Measurements from ENCODE around the gene DCAF17. TPM values are rescaled to one million over a fixed set of nuclear protein-coding genes. Genes with fewer than 3 reads are reported as not detected.
"Not testable (repeated sequence)": the region's sequence is repeated elsewhere in the genome, so short reads cannot be mapped to it uniquely, and the experiment has no call there.

DCAF17 gene
- total RNA-seq, 1 donor from 2014 or later: 16.5 TPM

DNA sequence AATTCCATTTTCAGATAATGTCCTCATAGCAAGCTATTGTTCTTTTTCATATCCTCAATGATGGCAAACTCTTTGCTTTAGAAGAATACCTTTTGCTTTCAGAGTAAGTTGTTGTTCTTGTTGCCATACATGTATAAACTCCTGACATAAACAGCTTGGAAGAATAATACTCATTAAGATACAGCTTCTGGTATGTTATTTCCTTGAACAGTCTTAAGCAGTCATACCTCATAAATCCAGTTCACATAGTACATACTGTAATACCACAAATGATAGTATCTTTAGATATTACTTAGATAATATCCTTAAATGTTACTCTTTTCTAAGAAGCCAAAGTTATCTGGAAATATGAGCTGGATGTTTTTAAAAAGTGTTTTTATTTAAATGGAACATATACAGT lies 23.4 kb upstream of the DCAF17 start:
- DNase-seq (ENCODE audit: low read depth in 2 of 2): peak in 1 of 2 donors; percentile 17

GRCh38 chr2:171411214-171411613 lies 22.8 kb upstream of the DCAF17 start:
- DNase-seq (ENCODE audit: low read depth in 2 of 2): no peak

DNA sequence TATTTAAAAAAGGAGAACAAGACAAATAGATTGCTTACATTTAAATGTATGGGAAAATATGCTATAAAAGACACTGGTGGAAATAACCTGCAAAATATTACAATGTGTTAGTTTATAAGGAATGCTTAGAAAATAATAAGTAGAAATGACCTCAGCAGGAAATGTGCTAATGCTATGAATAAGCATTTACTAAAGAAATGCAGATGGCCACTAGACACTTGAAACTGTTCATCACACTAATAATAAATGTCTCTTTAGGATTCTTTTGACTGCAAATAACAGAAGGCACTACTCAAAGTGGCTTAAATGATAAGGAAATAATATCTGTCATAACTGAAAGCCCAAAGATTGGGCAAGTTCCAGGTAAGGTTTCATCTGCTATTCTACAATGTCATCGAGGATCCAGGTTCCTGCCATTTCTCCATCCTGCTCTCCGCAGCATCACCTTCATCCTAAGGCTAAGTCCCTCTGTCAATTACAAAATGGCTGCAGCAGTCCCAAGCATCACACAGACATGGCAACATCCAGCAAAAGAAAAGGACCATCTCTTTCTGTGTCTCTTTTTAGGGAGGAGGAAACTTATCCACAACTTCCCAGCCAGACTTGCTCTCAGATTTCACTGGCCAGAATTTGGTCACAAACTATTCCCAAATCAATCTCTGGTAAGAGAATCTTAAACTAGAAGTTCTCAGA lies 22.1 kb upstream of the DCAF17 start:
- peak in 1 of 2 donors; percentile 77 for DNase-seq (ENCODE audit: low read depth in 2 of 2)

DNA sequence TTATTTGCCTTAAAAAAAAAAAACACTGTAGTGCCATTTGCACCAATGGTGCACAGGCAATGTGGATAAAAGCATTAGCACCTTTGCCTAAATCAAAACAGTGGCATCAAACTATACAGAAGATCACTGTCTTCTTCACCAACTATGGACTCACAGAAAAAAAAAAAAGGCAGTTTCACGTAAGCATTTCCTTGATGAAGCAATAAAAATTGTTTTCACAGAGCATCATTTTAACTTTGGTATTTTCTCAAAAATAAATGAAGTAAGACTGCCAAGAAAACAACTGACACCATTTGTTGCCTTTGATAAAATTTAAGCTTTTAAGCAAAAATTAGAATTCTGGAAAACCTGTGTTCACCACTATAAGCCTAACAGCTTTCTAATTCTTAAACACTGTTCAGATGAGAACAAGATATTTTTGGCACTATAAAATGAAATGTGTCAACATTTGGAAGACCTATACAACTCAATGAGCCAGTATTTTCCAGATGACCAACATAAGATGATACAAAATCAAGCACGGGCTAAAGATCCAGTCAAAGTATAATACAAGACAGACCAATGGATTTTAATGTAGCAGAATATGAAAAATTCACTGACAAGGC lies 21.4 kb upstream of the DCAF17 start:
- peak in 1 of 2 donors; percentile 11 for DNase-seq (ENCODE audit: low read depth in 2 of 2)

DNA sequence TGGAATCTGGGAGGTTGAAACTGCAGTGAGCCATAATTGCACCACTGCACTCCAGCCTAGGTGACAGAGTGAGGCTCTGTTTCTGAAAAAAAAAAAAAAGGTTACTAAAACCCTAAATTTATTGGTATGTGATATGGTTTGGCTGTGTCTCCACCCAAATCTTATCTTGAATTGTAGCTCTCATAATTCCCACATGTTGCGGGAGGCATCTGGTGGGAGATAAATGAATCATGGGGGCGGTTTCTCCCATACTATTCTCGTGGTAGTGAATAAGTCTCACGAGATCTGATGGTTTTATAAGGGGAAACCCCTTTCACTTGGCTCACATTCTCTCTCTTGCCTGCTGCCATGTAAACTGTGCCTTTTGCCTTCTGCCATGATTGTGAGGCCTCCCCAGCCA lies 19.4 kb upstream of the DCAF17 start:
- not testable (repeated sequence) for DNase-seq (ENCODE audit: low read depth in 2 of 2)

DNA sequence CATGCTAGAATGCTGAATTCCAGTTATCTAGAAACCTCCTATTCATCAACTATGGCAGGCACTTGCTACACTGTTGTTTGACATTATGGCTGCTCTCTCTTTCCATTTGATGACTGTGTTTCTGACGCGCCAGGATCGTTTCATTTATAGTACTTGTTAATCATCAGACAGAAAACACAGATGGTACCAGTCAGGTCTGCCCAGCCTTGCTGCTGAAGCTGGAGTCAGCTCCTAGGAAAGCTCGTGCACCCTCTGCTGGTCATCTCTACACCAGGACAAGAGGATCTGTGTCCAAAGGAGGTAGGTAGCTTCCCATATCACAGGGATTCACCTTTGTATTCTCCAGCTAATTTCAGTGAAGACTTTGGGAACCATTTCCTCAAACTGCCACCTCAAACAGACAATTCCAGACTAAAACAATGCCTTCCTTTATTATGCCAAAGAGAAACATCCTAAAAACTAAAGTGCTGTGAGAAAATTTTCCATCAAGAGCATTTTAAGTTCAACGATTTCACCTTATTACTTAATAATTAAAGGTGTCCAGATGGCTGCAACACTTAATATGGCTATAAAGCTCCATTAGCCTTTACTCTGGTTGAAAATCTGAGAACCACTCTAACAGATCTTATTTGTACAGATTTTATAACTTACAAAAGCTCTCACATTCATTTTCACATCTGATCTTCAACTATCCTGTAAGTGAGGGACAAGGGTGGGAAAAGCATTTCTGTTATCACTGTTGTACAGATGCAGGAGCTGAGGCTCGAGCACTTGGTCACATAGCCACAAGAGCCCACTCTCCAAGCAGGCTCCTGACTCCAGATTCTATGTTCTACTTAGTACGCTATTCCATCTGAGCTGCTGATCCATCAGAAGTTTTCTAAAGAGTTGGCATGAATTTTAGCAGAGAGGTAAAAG lies 17.8 kb upstream of the DCAF17 start:
- DNase-seq (ENCODE audit: low read depth in 2 of 2): peak; percentile 97

GRCh38 chr2:171419333-171419732 lies 14.7 kb upstream of the DCAF17 start:
- DNase-seq (ENCODE audit: low read depth in 2 of 2): no peak

- DNase-seq (ENCODE audit: low read depth in 2 of 2): no peak
Measured at GRCh38 chr2:171420728-171421563, 13.1 kb upstream of the DCAF17 start.

DNA sequence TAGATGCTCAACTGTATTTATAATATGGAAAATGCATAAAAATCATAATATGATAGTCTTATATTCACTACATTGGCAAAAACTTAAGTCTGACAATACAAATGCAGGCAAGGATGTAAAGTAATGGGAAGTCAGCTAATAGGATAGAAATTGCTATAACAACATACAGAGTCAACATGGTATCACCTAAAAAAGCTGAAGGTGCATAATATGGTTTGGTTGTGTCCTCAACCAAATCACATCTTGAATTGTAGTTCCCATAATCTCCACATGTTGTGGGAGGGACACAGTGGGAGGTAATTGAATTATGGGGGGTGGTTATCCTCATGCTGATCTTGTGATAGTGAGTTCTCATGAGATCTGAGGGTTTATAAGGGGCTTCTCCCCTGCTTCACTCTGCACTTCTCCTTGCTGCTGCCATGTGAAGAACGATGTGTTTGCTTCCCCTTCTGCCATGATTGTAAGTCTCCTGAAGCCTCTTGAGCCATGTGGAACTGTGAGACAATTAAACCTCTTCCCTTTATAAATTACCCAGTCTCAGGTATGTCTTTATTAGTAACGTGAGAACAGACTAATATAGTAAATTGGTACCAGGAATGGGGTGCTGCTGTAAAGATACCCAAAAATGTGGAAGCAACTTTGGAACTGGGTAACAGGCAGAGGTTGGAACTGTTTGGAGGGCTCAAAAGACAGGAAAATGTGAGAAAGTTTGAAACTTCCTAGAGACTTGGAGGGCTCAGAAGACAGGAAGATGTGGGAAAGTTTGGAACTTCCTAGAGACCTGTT lies 11.1 kb upstream of the DCAF17 start:
- not testable (repeated sequence) for DNase-seq (ENCODE audit: low read depth in 2 of 2)

DNA sequence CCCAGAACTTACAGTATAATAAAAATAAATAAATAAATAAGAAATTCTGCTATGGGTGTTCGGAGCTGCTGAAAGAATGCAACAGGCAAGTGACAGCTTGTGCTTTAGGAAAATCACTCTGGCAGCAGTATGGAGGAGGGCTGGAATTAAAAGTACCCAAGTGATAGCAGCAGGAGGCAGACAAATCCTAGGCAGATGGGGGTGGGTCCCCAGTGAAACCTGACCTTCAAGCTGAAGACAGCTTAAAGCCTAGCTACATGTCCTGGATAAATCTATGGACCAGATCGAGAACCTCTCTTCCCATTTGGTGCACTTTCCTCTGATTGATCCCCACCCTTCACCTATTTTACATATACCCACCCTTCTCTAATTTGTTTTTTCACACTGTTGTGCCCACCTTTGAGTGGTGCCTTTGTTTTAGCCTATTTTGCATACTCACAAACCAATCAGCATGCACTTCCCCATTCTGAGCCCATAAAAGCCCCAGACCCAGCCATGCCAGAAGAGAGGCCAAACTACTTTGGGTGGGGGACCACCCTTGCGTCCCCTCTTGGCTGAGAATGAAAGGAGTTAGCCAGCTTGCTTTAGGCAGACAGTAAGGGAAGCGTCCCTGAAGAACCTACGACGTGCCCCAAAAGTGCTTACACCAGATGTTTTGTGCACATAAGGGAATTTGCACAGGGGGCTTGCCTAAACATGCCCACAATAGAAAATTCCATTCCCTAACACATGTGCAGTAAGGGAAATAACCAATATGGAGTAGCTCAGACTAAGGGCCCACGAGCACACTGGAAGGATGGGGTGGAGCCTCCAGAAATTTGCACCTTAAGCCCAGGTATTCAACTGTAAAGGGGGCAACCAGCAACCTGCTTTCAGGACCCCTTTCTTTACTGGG lies 3.3 kb upstream of the DCAF17 start:
- DNase-seq (ENCODE audit: low read depth in 2 of 2): no peak

DNA sequence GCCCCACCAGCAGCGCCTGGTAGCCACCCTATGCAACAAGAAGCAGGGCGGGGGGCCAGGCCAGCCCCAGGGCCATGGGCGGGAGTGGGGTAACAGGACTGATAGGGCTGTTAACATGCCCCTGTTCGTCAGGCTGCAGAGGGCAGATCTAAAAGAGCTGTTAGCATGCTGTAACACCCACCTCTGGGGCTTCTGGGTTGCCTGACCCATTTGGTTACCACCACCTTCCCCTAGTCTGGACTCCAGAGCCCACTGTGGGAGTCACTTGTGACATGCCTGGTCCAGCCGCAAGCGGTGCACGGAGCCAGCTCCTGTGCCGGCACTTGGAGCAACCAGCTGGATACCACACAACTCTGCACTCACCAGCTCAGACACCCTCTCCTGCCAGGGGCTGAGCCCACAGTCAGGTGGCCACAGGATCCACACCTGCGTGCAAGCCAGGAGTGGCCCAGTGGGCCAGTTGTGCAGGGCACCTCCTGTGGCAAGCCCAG lies 2.3 kb upstream of the DCAF17 start:
- DNase-seq (ENCODE audit: low read depth in 2 of 2): no peak

GRCh38 chr2:171432206-171432968 lies 1.6 kb upstream of the DCAF17 start:
- DNase-seq (ENCODE audit: low read depth in 2 of 2): no peak

- DNase-seq (ENCODE audit: low read depth in 2 of 2): peak; percentile 31 to 50
Measured at GRCh38 chr2:171432969-171433762, 860 bp upstream of the DCAF17 start.

DNA sequence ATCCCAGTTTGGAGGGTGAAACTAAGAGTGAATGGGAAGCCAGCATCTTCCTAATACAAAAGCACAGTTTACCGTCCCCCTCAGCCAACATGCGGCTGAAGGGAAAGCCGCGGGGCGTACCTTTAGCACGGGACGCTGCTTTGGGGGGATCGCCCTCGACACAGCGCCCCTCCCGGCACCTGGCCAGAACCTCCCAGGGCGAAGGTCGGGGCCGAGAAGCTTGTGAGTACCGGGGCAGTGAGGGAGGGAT lies 338 bp upstream of the DCAF17 start, which contains the start of gene METTL8:
TSS of gene METTL8 (minus strand) at position 228 of the 250 bp plus-strand sequence. CDS start 41,805 bp downstream, outside the sequence.
- DNase-seq (ENCODE audit: low read depth in 2 of 2): no peak

DNA sequence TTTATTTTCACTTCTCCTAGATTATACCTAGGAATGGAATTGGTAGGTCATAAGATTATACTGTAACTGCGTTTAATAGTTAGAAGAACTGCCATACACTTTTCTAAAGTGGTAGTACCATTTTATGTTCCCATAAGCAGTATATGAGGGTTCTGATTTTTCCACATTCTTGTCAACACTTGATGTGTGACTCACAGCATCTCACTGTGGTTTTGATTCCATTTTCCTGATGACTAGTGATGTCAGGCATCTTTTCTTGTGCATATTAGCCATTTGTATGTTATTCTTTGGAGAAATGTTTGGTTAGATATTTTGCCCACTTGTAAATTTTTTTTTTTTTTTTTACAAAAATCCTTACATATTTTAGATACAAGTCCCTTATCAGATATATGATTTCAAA lies 2.3 kb downstream of the DCAF17 start:
- peak in 1 of 2 donors; percentile 71 for DNase-seq (ENCODE audit: low read depth in 2 of 2)

- no peak for DNase-seq (ENCODE audit: low read depth in 2 of 2)
Measured at GRCh38 chr2:171441470-171441869, 7.4 kb downstream of the DCAF17 start.

GRCh38 chr2:171447675-171448074 lies 13.6 kb downstream of the DCAF17 start:
- peak in 1 of 2 donors; percentile 9 for DNase-seq (ENCODE audit: low read depth in 2 of 2)

GRCh38 chr2:171451074-171451473 lies 17.0 kb downstream of the DCAF17 start:
- no peak for DNase-seq (ENCODE audit: low read depth in 2 of 2)
